Measurements from ENCODE around the gene ARG2. TPM values are rescaled to one million over a fixed set of nuclear protein-coding genes. Genes with fewer than 3 reads are reported as not detected.

The ARG2 gene
- total and polyA plus RNA-seq, 4 donors: 0.08 to 3.1 (median 0.59) TPM

- H3K9ac ChIP-seq (ENCODE audit: low read depth in 1 of 2, low read length in 2 of 2): no peak overlapping the region
- H3K4me3 ChIP-seq (ENCODE audit: low read depth in 1 of 3, low read length in 3 of 3): no peak overlapping the region
- TF ChIP-seq ATF3 (IDR thresholded peaks at IDR 0.05): no peak
- no peak for TF ChIP-seq RAD21 (IDR thresholded peaks at IDR 0.05)
- TF ChIP-seq HNF4G (IDR thresholded peaks at IDR 0.05): no peak
- no peak for TF ChIP-seq TAF1 (conservative IDR thresholded peaks at IDR 0.05)
- TF ChIP-seq YY1 (IDR thresholded peaks at IDR 0.05): no peak
- TF ChIP-seq EGR1 (IDR thresholded peaks at IDR 0.05; ENCODE audit: low read depth in 2 of 2): no peak
- TF ChIP-seq RXRA (IDR thresholded peaks at IDR 0.05): no peak
- TF ChIP-seq CTCF (IDR thresholded peaks at IDR 0.05; ENCODE audit: low read depth, low read length, missing input control): no peak
- TF ChIP-seq ZBTB33 (IDR thresholded peaks at IDR 0.05): no peak
- TF ChIP-seq SP1 (IDR thresholded peaks at IDR 0.05): no peak
- TF ChIP-seq MAX (IDR thresholded peaks at IDR 0.05): no peak
- TF ChIP-seq NR2F2 (IDR thresholded peaks at IDR 0.05): no peak
- TF ChIP-seq HNF4A (conservative IDR thresholded peaks at IDR 0.05): no peak
- TF ChIP-seq FOXA2 (IDR thresholded peaks at IDR 0.05): no peak
- TF ChIP-seq GABPA (IDR thresholded peaks at IDR 0.05 in 1 of 2, conservative IDR thresholded peaks at IDR 0.05 in 1 of 2): no peak
- TF ChIP-seq REST (IDR thresholded peaks at IDR 0.05): no peak
- no peak for TF ChIP-seq FOXA1 (IDR thresholded peaks at IDR 0.05)
- no peak for TF ChIP-seq JUND (IDR thresholded peaks at IDR 0.05)
- peaks cover 2 to 14% (median 9%) of the 10 kb centered on the region in 4 donors for H3K36me3 ChIP-seq (ENCODE audit: control insufficient read depth in 4 of 4, insufficient read depth in 3 of 4, low read depth in 1 of 4, low read length in 3 of 4)
- H3K27ac ChIP-seq (ENCODE audit: low read depth in 1 of 2, low read length in 2 of 2): no peak overlapping the region
- no peak for DNase-seq (ENCODE audit: low spot score)
- H3K4me1 ChIP-seq (ENCODE audit: control insufficient read depth in 4 of 4, insufficient read depth in 4 of 4, low read length in 3 of 4): no peaks in the 10 kb centered on the region
- 88% methylated on average over 5 of the region's 5 CpGs for WGBS
- H3K27me3 ChIP-seq (ENCODE audit: control insufficient read depth in 4 of 4, insufficient read depth in 4 of 4, low read length in 3 of 4): no peaks in the 10 kb centered on the region
- no peaks in the 10 kb centered on the region for H3K9me3 ChIP-seq (ENCODE audit: control insufficient read depth in 4 of 4, low read length in 3 of 4)
Measured at GRCh38 chr14:67641902-67642749, 22.4 kb downstream of the ARG2 start.

Data from liver (tissue), 9 donors.